ENCODE measurements around the gene MAPKAP1.
"Not testable (repeated sequence)": the region's sequence is repeated elsewhere in the genome, so short reads cannot be mapped to it uniquely, and the experiment has no call there.

MAPKAP1 gene

GRCh38 chr9:125730168-125730567, 23.2 kb upstream of the MAPKAP1 start:
- DNase-seq: no peak

DNA sequence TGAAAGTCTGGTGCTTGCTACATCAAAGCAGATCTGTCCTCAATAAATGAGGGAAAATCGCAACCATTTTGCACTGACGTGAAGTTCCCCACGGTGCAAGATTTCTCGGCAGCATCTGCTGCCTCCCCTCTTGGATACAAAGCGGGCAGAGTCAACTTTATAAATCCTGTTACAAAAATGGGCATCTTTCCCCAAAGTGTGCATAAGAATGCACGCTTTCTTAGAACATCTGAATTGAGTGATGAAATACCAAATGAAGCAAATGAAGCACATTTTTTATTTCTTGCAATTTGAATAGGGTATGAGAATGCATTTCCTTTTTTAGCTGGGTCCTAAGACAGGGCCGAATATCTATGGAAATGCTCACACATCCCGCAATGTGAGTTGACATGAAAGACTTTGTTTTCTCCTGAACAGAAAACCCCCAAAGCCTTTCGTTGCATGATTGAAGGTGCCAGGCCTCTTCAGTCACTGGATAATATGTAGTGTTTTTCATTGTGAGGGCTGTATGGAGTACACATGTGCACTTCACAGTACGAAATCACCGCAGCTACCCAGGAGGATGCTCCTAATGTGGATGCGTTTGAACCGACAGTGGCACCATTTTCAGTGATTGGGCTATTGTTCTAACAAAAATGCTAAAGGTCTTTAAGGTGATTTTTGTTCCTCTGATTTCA, 19.6 kb upstream of the MAPKAP1 start:
- DNase-seq: no peak

- DNase-seq: no peak
Measured at GRCh38 chr9:125707472-125707804, 430 bp upstream of the MAPKAP1 start.

DNA sequence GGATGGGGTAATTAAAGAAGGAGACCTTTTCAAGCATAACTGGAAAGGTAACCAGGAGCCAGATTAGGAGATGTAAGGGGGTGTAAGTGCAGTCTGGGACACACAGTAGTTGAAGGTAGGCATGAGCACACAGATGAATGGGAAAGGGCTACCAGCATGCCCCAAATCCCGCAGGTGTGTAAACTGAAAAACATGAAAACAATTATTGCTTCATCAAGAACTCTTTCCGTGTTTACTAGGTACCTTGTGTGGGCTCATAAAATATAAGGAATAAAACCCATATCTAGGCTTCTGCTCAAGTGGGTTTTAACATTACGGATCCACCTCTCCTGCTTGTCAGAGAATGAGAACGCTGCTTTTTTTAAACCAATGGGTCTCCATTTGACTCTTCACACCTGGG, 1.1 kb downstream of the MAPKAP1 start:
- no peak for DNase-seq

- DNase-seq: no peak
Measured at GRCh38 chr9:125703662-125704061, 3.3 kb downstream of the MAPKAP1 start.

DNA sequence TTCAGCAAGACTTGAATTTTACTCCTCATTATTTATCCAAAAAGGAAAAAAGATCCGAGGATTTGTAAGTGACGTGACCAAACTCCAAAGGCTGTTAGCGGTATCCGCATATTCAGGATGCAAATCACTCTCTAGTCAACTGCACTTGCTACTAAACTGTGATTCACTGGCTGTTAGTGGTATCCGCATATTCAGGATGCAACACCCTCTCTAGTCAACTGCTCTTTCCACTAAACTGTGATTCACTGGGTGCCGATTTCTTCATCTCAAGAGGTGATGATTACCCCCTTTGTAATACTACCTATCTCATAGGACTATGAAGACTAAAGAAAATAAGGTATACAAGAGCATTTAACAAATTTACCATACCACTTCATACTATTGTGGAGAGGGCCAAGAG, 5.7 kb downstream of the MAPKAP1 start:
- peak; percentile 41 for DNase-seq

DNA sequence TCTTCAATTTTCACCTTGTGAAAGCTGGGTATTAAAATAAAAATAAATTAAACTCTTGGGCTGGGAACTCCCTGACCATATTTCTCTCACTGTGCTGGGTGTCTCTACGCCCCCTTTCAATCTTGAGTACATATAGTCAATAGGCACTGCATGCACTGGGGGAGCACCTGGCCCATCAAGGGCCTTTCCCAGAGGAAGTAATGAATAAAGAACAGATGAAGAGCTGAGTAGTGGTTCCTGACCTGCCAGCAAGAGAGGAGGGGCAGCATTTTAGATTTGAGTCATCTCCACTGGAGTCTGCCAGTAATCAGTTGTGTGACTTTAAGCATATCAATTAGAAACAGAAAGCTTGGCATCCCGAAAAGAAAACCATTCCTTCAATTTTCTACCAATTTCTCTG, 6.2 kb downstream of the MAPKAP1 start:
- peak; percentile 62 for DNase-seq

GRCh38 chr9:125699870-125700269, 7.1 kb downstream of the MAPKAP1 start:
- no peak for DNase-seq

DNA sequence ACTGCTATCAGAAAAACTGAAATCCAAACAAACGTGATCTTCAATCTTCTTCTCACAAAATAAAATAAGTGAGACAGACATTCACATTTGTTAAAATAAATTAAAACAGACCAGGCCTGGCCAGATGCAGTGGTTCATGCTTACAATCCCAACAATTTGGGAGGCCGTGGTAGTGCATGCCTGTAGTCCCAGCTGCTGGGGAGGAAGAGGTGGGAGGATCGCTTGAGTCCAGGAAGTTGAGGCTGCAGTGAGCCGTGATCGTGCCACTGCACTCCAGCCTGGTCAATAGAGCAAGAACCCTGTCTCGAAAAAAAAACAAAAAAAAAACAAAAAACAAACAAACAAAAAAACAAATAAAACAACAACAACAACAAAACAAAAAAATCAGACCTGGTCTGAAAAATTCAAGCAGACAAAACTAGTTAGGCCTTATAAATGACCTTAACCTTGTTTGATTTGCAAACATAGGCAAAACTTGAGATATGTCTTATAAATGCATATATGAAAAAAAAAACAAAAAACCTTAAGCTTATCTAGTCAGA, 10.8 kb downstream of the MAPKAP1 start:
- no peak for DNase-seq

DNA sequence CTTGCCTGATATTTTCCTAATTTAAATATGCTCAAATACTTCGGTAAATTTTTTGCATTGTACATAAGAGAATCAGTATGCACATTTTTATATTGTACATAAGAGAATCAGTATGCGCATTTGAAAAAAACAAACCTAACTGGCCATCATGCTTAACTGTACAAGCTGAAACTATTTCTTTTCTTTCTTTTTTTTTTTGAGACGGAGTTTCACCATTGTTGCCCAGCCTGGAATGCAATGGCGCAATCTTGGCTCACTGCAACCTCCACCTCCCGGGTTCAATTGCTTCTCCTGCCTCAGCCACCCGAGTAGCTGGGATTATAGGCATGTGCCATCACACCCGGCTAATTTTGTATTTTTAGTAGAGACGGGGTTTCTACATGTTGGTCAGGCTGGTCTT, 11.5 kb downstream of the MAPKAP1 start:
- not testable (repeated sequence) for DNase-seq

DNA sequence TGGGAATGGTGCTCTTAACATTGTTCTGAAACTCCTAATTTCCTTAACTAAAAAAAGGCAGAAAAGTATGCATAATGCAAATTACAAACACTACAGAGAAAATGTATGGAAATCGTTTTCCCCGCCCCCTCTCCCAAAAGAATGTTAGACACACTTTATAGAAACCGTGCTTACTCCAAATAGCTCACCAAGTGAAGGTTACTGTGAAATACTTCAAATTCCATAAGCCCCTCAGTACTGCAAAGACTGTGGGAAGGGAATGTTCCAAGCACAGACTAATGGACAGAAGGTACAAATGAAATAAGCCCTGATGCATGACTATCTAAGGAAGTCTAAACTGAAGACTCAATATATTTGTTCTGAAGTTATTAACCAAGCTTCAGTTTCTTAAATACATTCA, 12.5 kb downstream of the MAPKAP1 start:
- no peak for DNase-seq

DNA sequence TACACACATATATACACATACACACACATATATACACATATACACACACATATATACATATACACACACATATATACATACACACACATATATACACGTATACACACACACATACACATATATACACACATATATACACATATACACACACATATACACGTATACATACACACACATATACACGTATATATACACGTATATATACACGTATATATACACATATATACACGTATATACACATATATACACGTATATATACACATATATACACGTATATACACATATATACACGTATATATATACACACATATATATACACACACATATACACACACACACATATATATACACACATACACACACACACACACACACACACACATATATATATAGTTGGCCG, 13.5 kb downstream of the MAPKAP1 start:
- DNase-seq: not testable (repeated sequence)

GRCh38 chr9:125691869-125692268, 15.1 kb downstream of the MAPKAP1 start:
- no peak for DNase-seq

- no peak for DNase-seq
Measured at GRCh38 chr9:125690679-125691078, 16.3 kb downstream of the MAPKAP1 start.

DNA sequence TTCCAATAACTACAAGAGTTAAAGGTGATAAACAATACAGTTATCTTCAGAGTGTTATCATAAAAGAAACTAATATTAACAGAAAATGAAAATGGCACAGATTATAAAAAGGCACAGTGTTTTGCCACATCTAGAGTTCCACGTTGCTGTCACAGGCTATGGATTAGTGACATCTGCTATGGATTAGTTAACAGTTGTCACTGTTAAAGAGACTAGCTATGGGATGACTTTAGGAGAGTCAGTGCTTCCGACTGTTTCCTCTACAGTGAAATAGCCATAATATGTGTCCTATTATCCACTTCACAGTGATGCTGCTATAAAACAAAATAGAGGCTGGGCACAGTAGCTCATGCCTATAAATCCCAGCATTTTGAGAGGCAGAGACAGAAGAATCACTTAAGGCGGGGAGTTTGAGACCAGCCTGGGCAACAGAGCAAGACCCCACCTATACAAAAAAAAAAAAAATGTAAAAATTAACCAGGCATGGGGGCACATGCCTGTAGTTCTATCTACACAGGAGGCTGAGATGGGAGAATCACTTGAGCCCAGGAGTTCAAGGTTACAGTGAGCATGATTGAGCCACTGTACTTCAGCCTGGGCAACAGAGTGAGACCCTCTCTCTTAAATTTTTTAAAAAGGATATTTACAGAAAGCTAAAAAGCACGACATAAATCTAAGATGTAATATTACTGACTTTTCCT, 19.7 kb downstream of the MAPKAP1 start:
- DNase-seq: no peak

DNA sequence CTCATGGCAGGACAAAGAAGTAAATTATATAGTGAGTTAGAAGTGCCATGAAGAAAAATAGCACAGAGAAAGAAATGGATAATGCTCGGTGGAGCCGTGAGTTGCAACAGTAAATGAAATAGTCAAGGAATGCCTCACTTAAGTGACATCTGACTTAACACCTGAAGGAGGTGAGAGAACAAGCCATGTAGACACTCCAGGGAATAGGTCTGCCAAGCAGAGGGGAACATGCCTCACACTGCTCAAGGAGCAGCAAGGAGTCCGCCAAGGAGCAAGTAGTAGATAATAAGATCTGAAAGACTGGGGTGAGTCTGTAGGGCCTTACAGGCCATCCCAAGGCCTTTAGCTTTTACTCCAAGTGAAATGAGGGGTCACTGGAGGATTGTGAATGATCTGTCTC, 21.8 kb downstream of the MAPKAP1 start:
- DNase-seq: no peak

GRCh38 chr9:125683486-125683885, 23.5 kb downstream of the MAPKAP1 start:
- DNase-seq: no peak

GRCh38 chr9:125682340-125682739, 24.7 kb downstream of the MAPKAP1 start:
- no peak for DNase-seq

DNA sequence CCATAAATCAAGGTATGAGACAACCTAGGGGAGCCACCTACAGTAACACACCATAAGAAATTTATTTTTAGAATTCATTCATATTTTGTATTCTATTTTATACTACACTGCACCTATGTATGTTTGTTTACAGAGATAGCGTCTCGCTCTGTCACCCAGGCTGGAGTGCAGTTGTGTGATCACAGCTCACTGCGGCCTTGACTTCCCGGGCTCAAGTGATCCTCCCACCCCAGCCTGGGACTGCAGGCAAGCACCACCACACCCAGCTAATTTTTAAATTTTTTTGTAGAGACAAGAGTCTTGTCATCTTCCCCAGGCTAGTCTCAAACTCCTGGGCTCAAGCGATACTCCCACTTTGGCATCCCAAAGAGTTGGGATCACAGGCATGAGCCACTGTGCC, 25.4 kb downstream of the MAPKAP1 start:
- DNase-seq: no peak

DNA sequence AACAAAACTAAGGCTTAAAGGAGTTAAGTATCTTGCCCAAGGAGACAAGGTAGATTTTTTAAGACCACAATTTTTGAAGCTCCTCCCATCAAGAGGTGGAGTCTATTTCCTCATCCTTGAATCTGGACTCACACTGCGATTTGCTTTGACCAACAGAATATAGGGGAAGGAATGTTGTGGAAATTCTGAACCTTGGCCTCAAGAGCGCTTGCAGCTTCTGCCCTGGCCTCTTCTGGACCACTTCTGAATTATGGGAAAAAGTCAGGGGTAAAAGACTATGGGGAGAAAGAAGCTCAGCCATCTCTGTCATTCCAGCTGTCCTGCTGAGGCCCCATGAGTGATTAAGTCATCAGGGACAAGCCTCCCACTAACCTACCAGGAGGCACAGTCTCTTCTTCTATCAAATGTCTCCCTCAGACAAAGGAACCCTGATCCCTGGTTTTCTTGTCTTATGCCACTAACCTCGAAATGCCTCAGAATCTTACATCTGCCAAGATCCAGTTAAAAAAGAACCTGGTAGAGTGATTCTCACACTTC, 25.9 kb downstream of the MAPKAP1 start:
- no peak for DNase-seq

- no peak for DNase-seq
Measured at GRCh38 chr9:125680445-125680844, 26.6 kb downstream of the MAPKAP1 start.

GRCh38 chr9:125679597-125680189, 27.3 kb downstream of the MAPKAP1 start:
- DNase-seq: no peak

DNA sequence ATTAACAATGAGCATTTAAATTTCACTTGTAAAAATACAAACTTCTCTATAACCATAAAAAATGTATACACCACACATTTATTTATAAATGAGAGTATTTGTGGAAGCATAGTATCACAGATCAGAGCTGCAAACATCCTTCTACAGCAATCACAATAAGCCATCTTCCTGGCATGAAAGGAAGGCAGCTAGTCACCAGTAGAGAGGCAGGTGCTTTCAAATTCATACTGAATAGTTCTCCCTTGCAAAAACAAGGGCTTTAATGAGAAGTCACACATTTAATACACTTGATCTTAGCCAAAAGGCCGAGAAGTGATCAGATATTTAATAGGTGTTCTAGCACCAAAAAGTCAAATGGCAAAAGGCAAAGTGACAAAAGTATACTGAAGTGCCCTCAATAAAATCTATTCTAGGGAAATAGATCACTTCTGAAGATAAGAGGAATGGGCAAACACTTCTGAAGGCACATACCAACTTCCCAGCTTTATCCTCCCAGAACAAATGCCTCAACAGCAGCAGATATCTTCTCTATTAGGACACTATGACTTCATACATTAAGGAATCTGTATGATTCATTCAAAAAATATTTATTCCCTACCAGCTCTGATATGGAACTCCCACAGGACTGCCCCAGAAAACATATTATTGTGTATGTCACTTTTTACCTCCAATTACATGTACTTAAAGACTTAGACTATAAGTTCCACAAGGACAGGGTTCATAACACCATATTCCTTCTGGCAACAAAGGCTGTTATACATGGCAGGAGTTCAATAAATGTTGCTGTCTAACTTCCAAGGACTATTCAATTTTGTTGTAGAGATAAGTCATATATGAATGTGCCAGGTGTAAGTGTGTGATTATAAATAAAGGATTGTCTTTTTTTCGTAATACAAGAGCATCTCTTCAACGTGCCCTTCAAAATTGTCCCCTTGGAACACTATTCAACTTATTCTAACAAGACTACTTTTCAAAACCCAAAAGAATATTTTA, 31.7 kb downstream of the MAPKAP1 start:
- no peak for DNase-seq

Measured in activated CD4-positive, alpha-beta T cell treated with anti-CD3 and anti-CD28 coated beads for 48 hours (primary cell).